DND-41 (cell line): ENCODE results near the gene CD300C.
"Not testable (repeated sequence)": the region's sequence is repeated elsewhere in the genome, so short reads cannot be mapped to it uniquely, and the experiment has no call there.

Source experiments
- ATAC-seq: fragments of 200-7000 bp; cut with Tn5 transposase; 3 replicates; pipeline ENCODE4 v1.9.1; 2021; ENCODE audit warnings: low read depth; ENCODE audit not compliant: insufficient read depth
- DNase-seq: peaks from one replicate; pipeline ENCODE4 v3.0.0-alpha.2; 2020
- H2AFZ ChIP-seq: 2 replicates; pipeline ENCODE4 v1.6.0; 2012; ENCODE audit warnings: low read depth, low read length
- H3K27ac ChIP-seq: 2 replicates; pipeline ENCODE4 v1.5.1; 2012; ENCODE audit warnings: low read length, inconsistent platforms
- H3K27me3 ChIP-seq: fragments of 200-600 bp; sonication (generic); 2 replicates; pipeline ENCODE4 v1.6.0; 2012; ENCODE audit warnings: low read length, mild to moderate bottlenecking, inconsistent platforms; ENCODE audit not compliant: insufficient read depth, poor library complexity
- H3K36me3 ChIP-seq: 2 replicates; pipeline ENCODE4 v1.5.1; 2012; ENCODE audit warnings: low read length, inconsistent platforms; ENCODE audit not compliant: insufficient read depth
- H3K4me1 ChIP-seq: 2 replicates; pipeline ENCODE4 v1.5.1; 2012; ENCODE audit warnings: mild to moderate bottlenecking, low read length; ENCODE audit not compliant: insufficient read depth
- H3K4me2 ChIP-seq: 2 replicates; pipeline ENCODE4 v1.6.0; 2012; ENCODE audit warnings: mild to moderate bottlenecking, moderate library complexity, low read length, inconsistent platforms; ENCODE audit not compliant: insufficient read depth
- H3K4me3 ChIP-seq, 2 experiments: fragments of 200-600 bp in 1 of 2; shearing (Covaris generic) in 1 of 2; 2 replicates each; pipeline ENCODE4 v1.5.1; 2012 to 2016; ENCODE audit warnings: inconsistent platforms in 2 of 2, low read length in 2 of 2, mild to moderate bottlenecking in 2 of 2, low read depth in 1 of 2, moderate library complexity in 1 of 2
- H3K79me2 ChIP-seq: 2 replicates; pipeline ENCODE4 v1.6.0; 2012; ENCODE audit warnings: low read length, inconsistent platforms; ENCODE audit not compliant: insufficient read depth
- H3K9ac ChIP-seq: 2 replicates; pipeline ENCODE4 v1.6.0; 2012; ENCODE audit warnings: low read depth, mild to moderate bottlenecking, inconsistent platforms, low read length, moderate library complexity
- H3K9me3 ChIP-seq: 2 replicates; pipeline ENCODE4 v1.5.1; 2012; ENCODE audit warnings: low read length, moderate library complexity, mild to moderate bottlenecking, inconsistent platforms; ENCODE audit not compliant: insufficient read depth, severe bottlenecking
- H4K20me1 ChIP-seq: 2 replicates; pipeline ENCODE4 v1.6.0; 2012; ENCODE audit warnings: low read length; ENCODE audit not compliant: insufficient read depth
- EZH2 ChIP-seq: IDR thresholded peaks from 3 replicates; pipeline ENCODE4 v1.6.1; 2012; ENCODE audit warnings: borderline replicate concordance, low read depth, mild to moderate bottlenecking, moderate library complexity, low read length, inconsistent platforms; ENCODE audit not compliant: severe bottlenecking
- TF ChIP-seq, protein P1 (sequence below): IDR thresholded peaks from 2 replicates; pipeline ENCODE4 v1.5.1; 2012; ENCODE audit warnings: borderline replicate concordance, low read length, moderate library complexity, mild to moderate bottlenecking; ENCODE audit not compliant: poor library complexity, severe bottlenecking; ENCODE audit errors: extremely low read depth

The CD300C gene

DNA sequence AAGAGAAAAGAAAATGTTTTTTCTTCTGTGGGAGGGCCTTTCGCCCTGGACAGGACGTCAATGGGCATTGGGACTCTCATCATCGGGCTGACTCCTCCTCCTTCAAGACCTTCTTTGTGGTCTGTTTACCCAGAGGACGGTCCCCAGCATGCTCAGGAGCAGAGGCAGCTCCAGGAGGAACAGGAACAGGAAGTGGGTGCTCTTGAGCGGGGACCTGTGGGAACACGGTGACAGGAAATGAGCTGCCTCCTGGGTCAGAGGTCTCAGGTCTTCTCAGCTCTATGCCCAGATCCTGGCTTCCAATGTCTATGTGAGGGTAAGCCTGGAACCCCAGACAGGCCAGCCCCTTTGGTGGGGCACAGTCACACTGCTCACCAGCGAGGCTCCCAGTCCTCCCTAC, 34.0 kb upstream of the CD300C start:
- Histone ChIP-seq H2AFZ (peak overlapping the region; percentile 72), H3K36me3 (no peaks in the 10 kb centered on the region), H3K27ac (no peak overlapping the region), H4K20me1 (no peaks in the 10 kb centered on the region), H3K9me3 (no peaks in the 10 kb centered on the region), H3K79me2 (no peaks in the 10 kb centered on the region), H3K4me1 (peaks cover 8% of the 10 kb centered on the region), H3K4me2 (no peak overlapping the region), H3K9ac (no peak overlapping the region), H3K27me3 (no peaks in the 10 kb centered on the region), H3K4me3 (no peak overlapping the region)
- DNase-seq (peak; percentile 39), ATAC-seq (peak; percentile 62; the same call in 1 of the 3 replicates)
- no peak for TF ChIP-seq EZH2
- TF ChIP-seq, protein P1, sequence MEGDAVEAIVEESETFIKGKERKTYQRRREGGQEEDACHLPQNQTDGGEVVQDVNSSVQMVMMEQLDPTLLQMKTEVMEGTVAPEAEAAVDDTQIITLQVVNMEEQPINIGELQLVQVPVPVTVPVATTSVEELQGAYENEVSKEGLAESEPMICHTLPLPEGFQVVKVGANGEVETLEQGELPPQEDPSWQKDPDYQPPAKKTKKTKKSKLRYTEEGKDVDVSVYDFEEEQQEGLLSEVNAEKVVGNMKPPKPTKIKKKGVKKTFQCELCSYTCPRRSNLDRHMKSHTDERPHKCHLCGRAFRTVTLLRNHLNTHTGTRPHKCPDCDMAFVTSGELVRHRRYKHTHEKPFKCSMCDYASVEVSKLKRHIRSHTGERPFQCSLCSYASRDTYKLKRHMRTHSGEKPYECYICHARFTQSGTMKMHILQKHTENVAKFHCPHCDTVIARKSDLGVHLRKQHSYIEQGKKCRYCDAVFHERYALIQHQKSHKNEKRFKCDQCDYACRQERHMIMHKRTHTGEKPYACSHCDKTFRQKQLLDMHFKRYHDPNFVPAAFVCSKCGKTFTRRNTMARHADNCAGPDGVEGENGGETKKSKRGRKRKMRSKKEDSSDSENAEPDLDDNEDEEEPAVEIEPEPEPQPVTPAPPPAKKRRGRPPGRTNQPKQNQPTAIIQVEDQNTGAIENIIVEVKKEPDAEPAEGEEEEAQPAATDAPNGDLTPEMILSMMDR = no peak

- DNase-seq (no peak), ATAC-seq (no peak)
- no peak overlapping the region for H2AFZ ChIP-seq
- no peaks in the 10 kb centered on the region for H3K79me2 ChIP-seq
- no peaks in the 10 kb centered on the region for H3K9me3 ChIP-seq
- H3K4me1 ChIP-seq = peaks cover 8% of the 10 kb centered on the region
- no peaks in the 10 kb centered on the region for H3K27me3 ChIP-seq
- no peak overlapping the region for H3K4me2 ChIP-seq
- no peak overlapping the region for H3K9ac ChIP-seq
- no peaks in the 10 kb centered on the region for H3K36me3 ChIP-seq
- H3K4me3 ChIP-seq = no peak overlapping the region
- TF ChIP-seq, protein P1 = no peak
- no peak for TF ChIP-seq EZH2
- no peak overlapping the region for H3K27ac ChIP-seq
- no peaks in the 10 kb centered on the region for H4K20me1 ChIP-seq
Observed at GRCh38 chr17:74578979-74579378, 33.1 kb upstream of the CD300C start.

DNA sequence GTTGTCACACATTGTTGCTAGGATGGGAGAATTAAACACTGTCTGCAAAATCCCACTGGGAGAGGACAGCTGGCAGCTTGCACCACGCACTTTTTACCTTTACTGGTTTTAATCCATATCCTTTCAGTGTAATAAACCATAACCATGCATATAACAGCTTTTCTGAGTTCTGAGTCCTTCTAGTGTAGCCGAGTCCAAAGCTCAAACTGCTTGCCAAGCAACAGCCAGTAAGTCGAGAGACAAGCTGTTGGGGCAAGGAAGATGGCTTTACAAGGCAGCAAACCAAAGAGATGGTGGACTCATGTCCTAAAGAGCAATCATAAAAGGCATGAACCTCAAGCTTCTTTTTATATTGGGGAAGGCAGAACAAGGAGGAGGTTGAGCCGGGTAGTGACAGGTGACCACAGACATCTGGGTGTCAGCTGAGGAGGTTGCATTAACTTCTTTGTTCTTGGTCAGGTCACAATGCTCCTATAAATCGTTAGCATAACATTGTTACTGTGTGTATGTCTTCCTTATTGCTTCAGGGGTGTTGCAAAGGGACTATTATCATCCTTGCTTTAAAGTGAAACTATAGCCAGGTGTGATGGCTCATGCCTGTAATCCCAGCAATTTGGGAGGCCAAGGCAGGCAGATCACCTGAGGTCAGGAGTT, 28.7 kb upstream of the CD300C start:
- DNase-seq (no peak), ATAC-seq (no peak)
- no peak overlapping the region for H2AFZ ChIP-seq
- no peaks in the 10 kb centered on the region for H4K20me1 ChIP-seq
- H3K36me3 ChIP-seq = no peaks in the 10 kb centered on the region
- H3K27ac ChIP-seq = no peak overlapping the region
- H3K27me3 ChIP-seq = peaks cover 7% of the 10 kb centered on the region
- H3K79me2 ChIP-seq = no peaks in the 10 kb centered on the region
- no peak overlapping the region for H3K4me3 ChIP-seq
- H3K9ac ChIP-seq = no peak overlapping the region
- no peak overlapping the region for H3K4me2 ChIP-seq
- no peaks in the 10 kb centered on the region for H3K9me3 ChIP-seq
- peaks cover under 1% of the 10 kb centered on the region for H3K4me1 ChIP-seq
- TF ChIP-seq, protein P1 = no peak
- TF ChIP-seq EZH2 = no peak

- not testable (repeated sequence) for H3K9ac ChIP-seq, H3K4me1 ChIP-seq, H3K27ac ChIP-seq, H3K36me3 ChIP-seq, ATAC-seq, H3K9me3 ChIP-seq, H4K20me1 ChIP-seq, H3K4me3 ChIP-seq, H2AFZ ChIP-seq, H3K79me2 ChIP-seq, H3K4me2 ChIP-seq, DNase-seq, H3K27me3 ChIP-seq
Observed at GRCh38 chr17:74573635-74574034, 27.7 kb upstream of the CD300C start.
